ENCODE data around the gene GATA5.

The GATA5 gene

GRCh38 chr20:62488470-62488869 is 12.7 kb upstream of the GATA5 start:
- DNase-seq = no peak

DNA sequence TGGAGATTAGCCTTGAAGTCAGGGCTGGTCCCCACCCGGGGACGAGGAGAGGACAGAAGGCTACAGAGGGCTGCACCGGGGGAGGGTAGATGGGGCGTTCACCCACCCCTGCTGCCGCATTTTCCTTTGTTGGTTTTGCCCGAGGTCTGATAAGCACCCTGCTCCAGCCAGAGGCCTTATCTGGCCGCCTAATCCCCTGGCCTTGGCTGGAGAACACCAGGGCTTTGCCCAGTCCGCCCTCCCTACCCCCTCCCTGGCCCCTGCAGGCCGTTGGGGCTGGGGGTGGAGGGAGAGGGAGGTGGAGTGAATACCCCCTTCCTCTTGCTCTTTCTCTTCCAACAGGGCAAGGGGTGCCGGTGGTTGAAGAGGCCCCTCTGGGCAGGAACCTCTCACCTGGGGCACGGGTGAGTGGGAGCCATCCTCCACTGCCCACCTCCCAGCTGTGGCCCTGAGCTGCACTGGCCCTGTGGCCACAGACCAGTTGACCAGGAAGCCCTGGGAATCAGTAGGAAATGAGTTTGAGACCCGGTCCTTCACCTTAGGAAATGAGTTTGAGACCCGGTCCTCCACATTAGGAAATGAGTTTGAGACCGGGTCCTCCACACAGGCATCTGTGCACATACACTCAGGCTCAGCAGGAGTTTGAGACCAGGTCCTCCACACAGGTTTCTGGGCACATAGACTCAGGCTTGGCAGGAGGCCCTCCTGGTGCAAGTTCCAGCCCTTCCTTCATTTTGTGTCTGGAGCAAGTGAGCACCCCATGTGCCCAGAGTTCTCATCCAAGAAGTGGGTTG is 12.0 kb upstream of the GATA5 start:
- no peak for DNase-seq

DNA sequence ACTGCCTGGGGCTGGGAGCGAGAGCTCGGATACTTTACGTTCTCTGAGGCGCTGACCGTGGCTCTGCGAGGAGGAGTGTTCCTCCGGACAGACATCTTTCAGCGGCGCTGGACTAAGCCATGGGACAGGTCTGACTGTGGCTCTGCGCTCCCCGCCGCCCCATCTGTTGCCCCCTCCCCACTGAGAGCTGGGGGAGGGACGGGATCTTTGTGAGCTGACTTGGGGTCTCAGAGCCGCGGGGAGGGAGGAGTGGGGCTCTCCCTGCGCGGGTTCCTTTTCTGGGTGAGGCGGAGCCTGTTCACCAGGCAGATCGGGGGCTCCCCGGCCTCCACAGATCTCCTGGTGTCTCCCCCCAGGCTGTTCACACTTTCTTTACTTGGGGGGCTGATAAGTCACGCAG is 11.3 kb upstream of the GATA5 start:
- no peak for DNase-seq

DNA sequence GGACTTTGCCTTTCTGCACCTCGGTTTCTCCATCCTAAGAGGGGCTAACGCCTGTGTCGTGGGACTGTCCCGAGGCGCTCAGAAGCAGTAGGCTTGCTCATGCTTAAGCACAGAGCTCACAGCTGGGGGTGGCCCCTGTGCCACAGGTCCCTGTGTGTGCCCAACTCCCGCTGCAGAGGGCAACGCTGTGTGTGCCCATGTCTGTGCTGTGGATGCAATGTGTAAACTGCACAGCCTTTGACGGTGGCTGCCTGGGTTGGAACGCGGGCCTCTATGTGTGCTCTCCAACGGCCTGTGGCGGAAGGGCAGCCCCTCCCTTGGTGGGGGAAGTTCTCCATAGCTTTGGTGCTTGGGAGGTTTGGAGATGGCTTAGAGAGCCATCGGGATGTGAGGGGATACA is 10.7 kb upstream of the GATA5 start:
- DNase-seq = no peak

DNA sequence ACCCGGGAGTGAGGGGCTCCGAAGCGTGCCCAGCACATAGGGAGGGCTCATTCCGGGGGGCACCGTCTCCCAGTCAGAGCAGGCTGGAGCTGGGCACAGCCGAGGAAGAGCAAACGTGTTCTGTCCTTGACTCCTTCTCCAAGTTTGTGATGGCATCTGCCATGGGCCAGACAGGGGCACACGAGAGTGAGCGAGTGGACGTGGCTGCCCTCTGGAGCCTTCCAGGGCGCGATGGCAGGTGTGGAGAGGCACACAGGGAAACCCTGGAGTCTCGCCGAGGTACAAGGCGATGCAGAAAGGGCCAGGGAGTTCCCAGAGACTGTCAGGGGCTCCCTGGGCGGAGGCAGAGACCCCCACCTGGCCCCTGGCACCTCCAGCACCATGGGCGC is 9.9 kb upstream of the GATA5 start:
- no peak for DNase-seq

DNA sequence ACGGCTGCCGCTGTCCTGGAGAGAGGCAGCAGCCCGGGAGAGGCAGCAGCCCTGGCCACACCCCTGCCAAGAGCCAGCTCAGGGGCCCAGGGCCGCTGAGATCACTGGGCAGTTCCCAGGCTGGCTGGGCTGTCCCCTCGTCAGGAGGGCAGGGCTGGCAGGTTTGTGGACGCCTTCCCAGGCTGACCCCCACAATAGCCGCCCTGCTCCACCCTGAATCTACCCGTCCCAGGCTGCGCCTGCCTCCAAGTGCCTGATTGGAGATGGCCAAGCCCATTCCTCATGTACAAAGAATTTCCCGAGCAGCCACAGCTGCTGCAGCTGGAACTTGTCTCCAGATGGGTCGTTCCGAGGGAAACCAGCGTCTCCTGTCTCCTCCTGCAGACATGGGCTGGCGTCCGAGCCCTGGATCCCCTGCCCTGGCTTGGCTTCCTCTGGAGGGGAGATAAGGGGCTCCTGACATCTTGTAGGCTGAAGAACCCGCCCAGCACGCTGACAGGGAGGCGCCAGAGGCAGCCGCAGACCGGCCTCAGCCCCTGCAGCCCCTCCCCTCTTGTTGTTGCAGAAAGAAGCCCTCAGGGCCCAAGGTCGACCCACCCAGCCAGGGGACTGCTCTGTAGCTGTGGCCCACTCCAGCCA is 9.4 kb upstream of the GATA5 start:
- no peak for DNase-seq

GRCh38 chr20:62484478-62484877 is 8.7 kb upstream of the GATA5 start:
- DNase-seq = no peak

DNA sequence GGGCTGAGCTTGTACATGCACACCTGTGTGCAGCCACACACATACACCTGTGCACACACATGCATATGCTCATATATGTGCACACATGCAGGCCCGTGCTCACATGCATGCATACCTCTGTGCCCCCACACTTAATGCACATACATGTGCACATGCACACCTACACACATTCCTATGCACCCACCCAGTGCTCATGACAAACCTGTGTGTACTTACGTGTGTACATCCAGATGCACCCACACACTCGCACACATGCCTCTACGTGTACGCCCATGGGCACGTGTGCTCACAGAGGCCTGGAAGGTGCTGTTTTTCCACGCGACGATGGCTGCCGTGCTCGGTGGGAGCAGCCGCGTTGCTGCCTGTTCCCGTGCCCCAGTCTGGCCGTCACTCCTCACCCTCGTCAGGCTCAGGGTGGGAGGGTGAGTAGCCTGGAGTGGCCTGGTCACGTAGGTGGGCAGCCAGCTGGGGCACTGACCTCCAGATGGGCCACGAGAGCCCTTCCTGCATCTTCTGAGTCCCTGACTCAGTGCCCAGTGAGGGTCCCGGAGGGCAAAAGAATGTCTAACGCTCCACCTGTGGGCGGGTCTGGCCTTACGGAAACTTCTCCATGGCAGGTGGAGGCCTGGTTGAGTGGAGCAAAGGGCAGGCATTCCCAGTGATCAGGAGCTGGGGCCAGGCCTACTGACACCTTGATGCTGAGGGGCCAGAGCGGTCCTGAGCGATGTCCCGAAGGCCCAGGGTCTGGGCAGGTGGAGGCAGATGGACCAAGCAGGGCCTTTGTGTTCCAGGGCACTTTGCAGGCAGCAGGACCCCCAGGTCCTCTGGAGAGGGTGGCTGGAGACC is 8.0 kb upstream of the GATA5 start:
- DNase-seq = no peak

GRCh38 chr20:62482974-62483373 is 7.2 kb upstream of the GATA5 start:
- DNase-seq = no peak

- no peak for DNase-seq
Measured at GRCh38 chr20:62482146-62482809, 6.5 kb upstream of the GATA5 start.

GRCh38 chr20:62481425-62482145 is 5.8 kb upstream of the GATA5 start:
- DNase-seq = no peak

GRCh38 chr20:62480318-62480717 is 4.5 kb upstream of the GATA5 start:
- no peak for DNase-seq

- no peak for DNase-seq
Measured at GRCh38 chr20:62479656-62480055, 3.9 kb upstream of the GATA5 start.

DNA sequence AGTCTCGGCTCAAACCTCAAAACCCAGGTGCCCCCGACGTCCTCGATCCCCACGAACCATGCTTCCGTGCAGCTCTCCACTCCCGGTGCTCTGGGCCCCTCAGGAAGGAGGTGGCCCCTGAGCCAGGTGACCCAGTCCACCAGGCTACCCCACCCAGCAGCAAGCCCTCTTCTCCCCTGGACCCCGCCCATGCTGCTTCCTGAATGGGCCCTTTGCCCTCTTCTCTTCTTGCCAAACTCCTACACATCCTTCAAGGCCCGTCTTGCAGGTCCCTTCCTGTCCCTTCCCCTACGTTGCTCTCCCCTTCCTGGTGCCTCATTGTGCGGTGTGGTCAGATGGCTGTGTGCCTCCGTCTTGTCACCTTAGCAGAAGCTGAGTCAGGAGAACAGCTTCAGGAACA is 3.4 kb upstream of the GATA5 start:
- DNase-seq = no peak

DNA sequence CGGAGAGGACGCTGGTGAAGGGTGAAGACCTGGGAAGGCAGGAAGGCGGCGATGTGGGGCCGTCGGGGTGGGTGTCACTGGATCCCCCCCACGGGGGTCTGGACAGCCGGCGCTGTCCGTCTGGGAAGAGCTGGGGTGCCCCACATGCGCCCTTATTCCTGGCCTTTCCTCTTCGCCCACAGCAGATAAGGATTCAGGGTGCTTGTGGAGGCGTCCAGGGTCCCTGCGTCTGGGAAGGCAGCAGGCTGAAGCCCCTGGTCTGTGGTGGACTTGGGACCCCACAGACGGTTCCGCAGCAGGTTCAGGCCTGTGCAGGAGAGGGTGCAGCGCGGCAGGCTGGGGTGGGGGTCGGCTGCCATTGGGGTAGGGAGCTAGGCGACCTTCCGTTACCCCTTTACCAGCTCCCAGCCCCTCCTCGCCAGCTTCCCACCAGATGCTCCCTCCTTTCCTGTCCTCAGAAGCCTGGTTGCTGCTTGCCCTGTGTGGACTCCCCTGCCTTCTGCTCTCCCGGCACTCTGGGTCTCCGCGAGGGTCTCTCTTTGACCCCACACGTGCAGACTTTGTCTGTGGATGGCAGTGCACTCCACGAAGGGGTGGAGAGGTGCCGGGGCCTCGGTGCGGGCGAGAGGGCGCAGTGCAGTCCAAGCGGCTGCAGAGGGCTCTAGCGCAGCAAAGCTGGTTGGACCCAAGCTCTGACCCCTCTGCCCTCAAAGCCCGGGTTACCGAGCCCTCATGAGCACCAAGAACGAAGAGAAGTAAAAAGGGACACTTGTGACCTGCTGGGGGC is 2.1 kb upstream of the GATA5 start:
- no peak for DNase-seq

DNA sequence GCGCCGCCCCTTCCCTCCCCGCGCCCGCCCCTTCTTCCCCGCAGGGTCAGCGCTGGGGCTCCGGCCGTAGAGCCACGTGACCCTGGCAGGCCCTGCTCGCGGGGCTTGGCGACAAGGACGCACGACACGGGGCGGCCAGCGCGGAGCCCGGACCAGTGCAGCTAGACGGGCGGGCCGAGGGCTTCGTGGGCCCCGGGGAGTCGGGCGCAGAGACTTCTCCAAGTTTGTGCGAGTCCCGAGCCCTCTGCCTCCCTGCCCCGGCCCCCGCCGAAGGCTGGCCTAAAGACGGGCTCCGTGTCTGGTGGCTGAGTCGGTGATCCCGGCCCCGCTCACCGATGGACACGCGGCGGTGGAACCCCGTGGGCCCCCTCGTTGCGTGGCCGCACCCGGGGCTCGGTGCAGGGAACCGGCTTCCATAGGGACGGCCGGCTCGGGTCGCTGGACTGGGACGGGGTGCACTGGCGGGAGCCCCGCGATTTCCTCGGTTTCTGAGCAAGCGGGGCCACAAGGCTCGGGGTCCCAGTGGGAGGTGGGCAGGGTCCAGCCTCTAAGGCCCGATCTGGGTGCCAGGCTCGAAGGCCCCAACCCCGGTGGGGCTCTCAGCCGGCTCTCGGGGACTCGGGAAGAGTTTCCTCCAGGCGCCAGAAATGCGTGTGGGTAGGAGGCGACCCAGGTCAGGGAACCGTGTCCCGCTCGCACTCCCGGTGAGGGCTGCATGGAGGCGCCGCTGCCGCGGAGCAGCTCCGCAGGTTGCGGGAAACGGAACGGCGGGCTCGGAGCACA is 452 bp upstream of the GATA5 start:
- DNase-seq = no peak

DNA sequence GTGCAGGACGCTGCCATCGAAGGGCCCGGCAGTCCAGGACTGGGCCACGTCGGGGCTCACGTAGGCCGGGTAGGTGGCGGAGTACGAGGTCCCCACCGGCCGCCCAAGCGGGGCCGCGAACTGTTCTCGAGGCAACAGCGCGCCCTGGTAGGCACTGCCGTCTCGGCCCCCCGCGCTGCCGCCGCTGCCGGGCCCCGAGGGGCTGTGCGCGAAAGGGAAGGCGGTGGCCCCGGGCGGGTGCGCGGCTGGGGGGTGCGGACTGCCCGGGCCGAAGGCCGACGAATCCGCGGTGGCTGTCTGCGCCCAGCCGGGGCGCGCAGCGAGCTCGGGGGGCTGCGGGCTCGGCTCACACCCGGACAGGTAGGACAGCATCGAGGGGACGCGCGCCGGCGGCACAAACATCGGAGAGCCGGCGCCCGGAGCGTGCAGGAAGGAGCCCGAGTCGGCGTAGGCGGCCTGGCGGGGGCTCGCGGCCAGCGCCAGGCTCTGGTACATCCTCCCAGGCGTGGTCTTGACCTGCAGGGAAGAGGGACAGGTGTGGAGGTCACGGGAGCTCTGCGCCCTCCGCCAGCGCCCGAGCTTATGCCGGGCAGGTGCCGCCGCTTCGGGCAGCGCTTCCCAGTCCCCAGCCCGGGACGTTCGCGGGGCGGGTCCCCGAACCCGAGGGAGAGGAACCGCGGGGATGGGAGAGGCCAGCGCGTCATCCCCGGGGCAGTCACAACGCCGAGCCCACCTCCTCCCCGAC is 596 bp downstream of the GATA5 start:
- DNase-seq = no peak

DNA sequence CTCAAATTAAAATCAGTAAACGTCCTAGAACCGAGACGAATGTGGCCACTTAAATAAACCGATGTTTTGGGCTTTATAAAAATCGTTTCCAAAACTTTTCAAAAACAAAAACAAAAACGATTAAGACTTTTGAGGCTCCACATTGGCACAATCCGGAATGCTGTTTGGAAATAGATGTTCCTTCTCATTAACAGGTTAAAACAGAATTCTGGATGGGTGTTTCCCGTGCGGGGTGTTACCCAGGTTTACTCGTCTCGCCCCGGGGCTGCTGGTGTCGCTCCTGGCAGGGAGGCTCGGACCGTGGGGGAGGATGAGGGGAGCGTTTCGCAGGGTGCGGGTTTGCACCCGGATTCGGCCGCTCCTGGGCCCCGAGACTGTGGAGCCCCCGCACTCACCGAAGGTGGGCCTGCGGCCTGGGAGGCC is 1.2 kb downstream of the GATA5 start:
- no peak for DNase-seq

All from amygdala (tissue), 56 donors.